HG02678 (cell line): Measurements from ENCODE around the gene ZNF44.

Experiments used
- ATAC-seq: cut with Tn5 transposase; IDR thresholded peaks from one replicate; pipeline ENCODE4 v1.9.1; 2021; ENCODE audit warnings: mild to moderate bottlenecking, moderate library complexity; ENCODE audit not compliant: unreplicated experiment

The ZNF44 gene

DNA sequence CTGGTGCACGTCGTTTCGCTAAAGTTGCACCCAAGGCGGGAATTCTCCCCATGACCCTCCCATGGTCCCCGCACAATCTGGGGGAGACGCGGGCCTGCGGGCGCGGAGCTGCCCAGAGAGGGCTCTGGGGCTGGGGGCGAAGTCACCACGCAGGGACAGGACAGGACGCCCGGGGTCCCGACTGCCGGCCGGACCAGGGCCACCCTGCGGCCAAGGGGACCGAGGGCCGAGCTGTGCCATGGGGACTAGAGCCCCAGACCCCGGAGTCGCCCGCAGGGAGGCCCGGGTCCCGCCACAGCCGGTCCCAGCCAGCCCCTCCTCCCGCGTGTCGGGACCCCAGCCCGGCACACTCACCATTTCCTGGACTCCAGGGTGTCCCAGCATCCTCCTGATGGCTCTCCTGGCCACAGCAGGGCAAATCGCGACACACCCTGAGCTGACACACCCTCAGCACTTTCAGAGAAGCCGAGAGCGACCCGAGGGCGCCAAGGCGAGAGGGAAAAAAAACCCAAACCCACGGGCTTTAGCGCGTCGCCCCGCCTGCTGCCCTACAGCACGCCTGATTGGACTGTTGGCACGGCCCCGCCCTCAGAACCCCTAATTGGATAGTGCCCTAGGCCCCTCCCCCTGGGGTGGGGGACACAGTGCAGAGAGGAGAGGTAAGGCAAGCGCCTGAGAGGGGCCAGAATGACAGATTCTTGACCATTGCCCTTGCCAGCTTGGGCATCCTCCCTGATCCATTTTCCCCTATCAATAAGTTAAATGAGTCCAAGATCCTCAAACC is 28.6 kb downstream of the ZNF44 start:
- ATAC-seq: no peak

DNA sequence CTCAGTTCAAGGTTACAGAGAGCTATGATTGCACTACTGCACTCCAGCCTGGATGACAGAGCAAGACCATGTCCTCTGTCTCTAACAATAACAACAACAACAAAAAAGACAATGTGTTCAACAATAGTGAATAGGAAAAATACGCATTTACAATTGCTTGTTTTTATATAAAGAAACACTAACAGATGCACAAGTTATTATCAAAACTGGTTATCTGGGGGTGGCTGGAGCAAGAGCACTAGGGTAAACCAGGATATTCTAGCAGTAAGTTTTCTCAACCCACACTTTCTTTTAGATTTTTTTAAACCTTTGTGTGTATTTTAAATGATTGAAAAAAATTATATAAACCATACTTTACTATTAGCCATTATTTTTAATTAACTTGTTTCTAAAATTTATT is 33.1 kb downstream of the ZNF44 start:
- no peak for ATAC-seq

DNA sequence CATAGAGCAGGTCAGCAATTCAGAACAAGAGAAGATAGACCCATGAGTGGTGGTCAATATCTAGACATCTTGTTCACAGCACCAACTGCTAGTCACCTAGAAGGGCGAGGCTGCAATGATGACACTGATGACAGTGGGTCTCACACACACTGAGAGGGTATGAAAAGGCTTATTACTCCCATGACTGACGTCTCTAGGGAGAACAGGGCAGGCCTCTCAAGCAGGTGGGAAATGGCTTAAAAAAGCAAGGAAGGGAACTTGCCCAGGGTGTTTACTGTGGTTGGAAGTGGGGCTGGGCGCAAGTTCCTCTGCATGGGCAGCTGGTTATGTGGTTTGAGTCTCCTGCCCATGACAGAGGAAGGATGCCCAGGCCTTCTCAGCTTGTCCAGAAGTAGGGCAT is 33.8 kb downstream of the ZNF44 start:
- no peak for ATAC-seq

DNA sequence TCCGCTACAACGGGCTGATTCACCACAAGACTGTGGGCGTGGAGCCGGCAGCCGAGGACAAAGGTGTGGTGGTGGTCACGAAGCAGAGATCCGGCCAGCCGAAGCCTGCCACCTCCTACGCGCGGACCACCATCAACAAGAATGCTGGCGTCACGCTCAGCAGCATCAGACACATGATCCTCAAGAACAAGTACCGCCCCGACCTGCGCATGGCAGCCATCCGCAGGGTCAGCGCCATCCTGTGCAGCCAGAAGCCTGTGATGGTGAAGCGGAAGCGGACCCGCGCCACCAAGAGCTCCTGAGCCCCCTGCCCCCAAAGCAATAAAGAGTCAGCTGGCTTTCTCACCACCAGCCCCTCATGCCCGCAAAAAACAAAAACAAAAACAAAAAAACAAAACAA is 34.4 kb downstream of the ZNF44 start:
- ATAC-seq: no peak

DNA sequence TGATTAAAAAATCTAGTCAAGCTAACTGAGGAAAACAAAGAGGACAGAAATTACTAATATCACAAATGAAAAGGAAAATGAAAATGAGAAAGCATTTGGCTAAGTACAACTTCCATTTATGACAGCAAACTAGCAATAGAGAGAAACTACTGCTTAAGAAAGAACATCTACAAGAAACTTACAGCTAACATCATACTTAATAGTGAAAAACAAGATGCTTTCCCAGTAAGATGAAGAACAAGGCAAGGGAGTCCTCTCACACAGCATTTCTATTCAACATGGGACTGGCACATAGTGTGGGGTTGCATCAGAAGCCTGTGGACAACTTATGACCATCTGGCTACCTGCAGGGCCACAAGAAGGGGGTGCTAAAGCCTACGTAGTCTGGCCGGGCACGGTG is 39.3 kb downstream of the ZNF44 start:
- no peak for ATAC-seq

DNA sequence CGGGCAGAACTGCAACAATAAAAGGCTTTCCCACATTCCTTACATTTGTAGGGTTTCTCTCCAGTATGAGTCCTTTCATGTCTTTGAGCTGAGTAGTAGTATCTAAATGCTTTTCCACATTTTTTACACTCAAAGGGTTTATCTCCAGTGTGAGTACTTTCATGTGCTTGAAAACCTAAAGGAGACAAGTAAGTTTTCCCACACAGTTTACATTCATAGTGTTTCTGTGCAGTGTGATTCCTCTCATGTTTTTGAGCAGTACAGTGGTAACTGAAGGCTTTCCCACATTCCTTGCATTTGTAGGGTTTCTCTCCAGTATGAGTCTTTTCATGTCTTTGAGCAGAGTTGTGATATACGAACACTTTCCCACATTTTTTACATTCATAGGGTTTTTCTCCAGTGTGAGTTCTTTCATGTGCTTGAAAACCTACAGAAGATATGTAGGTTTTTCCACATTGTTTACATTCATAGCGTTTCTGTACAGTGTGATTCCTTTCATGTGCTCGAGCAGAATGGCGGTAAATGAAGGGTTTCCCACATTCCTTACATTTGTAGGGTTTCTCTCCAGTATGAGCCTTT is 47.0 kb downstream of the ZNF44 start:
- ATAC-seq: no peak

DNA sequence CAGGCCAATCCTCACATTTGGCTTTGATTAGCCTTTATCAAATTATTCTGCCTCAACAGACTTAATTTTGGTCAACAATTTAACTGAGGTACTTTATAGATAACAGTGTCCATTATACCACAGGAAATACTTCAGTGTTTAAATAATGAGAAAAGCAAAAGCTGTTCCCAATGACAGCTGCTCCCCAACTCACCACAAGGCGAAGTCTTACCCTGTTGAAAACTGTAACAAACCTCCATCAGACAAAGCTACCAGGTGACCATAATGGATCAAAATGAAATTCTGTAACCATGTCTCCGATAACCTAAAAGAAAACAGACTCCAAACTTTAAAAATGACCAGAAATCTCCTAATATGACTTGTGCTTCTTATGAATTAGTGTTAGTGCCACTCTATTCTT is 50.3 kb downstream of the ZNF44 start:
- ATAC-seq: no peak

DNA sequence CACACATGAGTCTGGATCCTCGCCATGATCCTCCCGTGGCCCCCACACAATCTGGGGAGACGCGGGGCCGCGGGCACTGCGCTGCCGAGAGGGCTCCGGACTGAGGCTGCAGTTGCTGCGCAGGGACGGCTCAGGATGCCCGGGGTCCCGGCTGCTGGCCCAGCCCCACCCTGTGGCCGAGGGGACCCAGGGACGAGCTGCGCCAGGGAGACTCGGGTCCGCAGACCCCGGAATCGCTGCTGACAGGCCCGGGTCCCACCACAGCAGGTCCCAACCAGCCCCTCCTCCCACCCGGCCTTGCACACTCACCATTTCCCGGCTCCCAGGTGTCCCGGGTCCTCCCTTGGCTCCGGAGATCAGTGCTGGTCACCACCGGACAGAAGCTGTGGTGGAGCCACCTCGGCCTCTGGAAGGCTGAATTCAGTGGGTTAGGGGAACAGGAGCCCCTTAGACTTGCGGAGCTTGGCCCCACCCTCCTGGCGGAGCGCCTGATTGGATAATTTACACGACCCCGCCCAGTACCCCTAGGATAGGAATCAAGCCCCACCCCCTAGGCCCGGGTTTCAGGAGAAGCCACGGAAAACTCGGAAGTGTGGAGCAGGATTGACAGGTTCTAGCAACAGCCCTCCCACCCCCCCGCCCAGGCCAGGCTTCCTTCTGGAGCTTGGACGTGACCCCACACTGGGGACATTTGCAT is 57.4 kb downstream of the ZNF44 start:
- no peak for ATAC-seq

DNA sequence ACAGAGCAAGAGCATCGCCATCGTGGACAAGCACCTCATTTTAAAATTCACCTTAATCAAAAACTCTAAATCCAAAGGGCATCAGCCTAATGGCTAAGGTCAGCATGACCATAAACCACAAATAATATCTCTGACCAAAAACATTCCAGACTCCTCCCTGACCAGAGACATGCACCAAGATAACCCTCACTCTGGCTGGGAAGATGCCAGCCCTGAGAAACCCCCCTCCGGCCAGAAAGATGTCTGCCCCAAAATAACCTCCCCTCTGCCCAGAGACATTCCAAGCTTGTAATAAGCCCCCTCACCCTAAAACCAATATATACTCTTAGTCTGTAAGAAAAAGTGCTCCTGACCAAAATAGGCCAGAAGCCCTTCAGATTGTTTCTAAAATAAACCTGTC is 61.7 kb downstream of the ZNF44 start:
- ATAC-seq: no peak

DNA sequence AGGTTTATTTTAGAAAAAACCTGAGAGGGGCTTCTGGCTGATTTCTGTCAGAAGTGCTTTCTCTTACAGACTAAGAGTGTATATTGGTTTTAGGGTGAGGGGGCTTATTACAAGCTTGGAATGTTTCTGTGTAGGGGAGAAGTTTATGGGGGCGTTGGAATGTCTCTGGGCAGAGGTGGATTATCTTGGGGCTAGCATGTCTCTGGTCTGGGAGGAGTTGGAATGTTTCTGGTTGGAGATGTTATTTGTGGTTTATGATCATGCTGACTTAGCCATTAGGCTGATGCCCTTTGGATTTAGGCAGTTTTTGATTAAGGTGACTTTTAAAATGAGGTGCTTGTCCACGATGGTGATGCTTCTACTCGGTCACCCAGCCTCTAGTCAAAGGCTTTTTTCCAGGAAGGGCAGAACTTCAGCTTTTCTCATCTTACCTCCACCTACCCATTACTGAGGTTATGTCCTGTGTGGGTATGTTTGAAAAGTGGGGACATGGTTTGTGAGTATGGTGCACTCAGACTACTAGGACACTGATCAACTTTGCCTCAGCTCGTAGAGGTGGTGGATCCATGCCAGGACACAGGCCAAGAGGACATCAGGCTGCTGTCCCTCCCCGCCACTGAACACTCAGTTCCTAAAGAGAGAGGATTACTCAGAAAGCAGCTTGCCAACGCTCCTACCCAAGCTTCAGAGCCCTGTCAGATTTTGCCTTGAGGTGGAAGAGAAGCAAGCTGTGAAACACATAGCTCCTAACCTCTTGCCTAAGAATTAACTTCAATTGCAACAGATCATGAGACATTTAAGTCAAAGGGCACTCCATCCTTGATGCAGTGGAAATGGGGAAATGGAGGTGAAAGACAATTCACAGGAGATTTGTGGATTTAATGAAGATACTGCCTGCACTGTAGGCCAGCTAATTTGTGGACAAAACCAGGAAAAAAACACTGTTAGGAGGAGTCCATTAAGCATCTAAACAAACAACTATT is 63.6 kb downstream of the ZNF44 start:
- ATAC-seq: no peak

DNA sequence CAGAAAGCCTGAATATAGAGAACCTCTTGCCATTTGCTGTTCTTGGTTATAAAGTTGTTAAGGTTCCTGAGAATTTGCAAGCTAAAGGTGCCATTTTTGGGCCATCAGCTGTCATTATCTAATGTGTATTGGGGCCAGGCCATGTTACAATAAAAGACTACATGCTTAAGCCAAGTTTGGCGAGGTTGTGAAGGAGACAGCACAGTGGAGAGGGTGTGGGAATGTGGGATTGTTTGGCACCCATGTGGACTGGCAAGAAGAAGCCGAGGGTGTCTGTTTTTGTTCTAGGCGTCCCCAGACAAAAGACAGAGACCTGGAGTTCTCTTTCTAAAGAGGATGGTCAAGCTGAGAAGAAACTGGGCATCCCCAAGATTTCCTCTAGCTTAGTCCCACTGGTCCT is 64.7 kb downstream of the ZNF44 start:
- ATAC-seq: no peak

DNA sequence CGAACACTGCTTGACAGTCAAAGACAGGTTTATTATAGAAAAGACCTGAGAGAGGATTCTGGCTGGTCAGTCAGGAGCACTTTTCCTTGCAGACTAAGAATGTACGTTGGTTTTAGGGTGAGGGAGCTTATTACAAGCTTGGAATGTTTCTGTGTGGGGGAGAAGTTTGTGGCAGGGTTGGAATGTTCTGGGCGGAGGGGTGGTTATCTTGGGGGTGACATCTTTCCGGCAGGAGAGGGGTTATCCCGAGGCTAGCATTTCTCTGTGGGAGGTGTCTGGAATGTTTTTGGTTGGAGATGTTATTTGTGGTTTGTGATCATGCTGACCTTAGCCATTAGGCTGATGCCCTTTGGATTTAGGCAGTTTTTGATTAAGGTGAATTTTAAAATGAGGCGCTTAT is 70.0 kb downstream of the ZNF44 start:
- ATAC-seq: no peak

DNA sequence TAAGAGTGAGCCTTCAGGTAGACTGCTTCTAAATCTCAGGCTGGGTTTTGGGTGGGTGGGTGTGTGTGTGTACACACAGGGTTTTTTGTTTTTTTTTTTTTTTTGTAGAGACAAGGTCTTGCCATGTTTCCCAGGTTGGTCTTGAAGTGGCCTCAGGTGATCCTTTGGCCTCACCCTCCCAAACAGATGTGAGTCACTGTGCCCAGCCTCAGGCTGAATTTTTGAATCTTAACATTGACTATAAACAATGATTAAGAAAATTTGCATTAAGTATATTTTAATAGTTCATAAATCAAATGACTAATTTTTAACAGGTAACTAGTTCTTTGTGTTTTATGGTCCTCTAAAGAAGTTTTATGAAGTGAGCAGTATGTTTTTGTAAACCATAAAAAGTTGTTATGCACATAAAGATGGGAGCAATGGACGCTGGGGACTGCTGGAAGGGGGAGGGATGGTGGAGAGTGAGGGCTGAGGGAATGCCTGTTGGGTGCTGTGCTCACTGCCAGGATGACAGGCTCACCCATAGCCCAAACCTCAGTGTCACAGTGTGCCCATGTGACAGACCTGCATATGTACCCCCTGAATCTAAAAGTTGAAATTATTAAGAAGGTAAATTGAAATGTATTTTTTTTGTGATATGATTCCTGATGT is 71.6 kb downstream of the ZNF44 start:
- ATAC-seq: no peak
